OCI-LY7 (cell line): ENCODE measurements around the gene ATP6AP1. TPM values are rescaled to one million over a fixed set of nuclear protein-coding genes. Genes with fewer than 3 reads are reported as not detected.

Experiments
- BruUV-seq: library from RNA; stranded (reverse); fragments of 400-500 nt; replicated peaks from 2 replicates; lab custom pipeline; 2021; lab: Mats Ljungman, UMichigan
- CTCF ChIA-PET: fragments of 300-600 bp; sonication (Branson Sonifier 250); formaldehyde crosslinking; loops from one replicate; lab custom pipeline; 2022; ENCODE audit warnings: antibody characterized with exemption; ENCODE audit not compliant: unreplicated experiment; lab: Charles Lee
- POLR2A ChIA-PET: fragments of 300-600 bp; sonication (Branson Sonifier 250); formaldehyde crosslinking; loops from one replicate; lab custom pipeline; 2022; ENCODE audit warnings: antibody characterized with exemption; lab: Charles Lee
- DNase-seq: peaks from one replicate; pipeline ENCODE4 v3.0.0-alpha.2; 2015; ENCODE audit warnings: low spot score
- H2AFZ ChIP-seq: fragments of 200-600 bp; sonication (generic), shearing (Covaris generic); 2 replicates; pipeline ENCODE4 v1.6.1; 2014; ENCODE audit warnings: mild to moderate bottlenecking, antibody characterized with exemption, low read length, moderate library complexity
- H3K27ac ChIP-seq: fragments of 200-600 bp; sonication (generic); 2 replicates; pipeline ENCODE4 v1.5.1; 2014; ENCODE audit warnings: mixed run types, low read depth, mild to moderate bottlenecking, moderate library complexity, low read length, inconsistent platforms; ENCODE audit not compliant: poor library complexity, severe bottlenecking
- H3K36me3 ChIP-seq: fragments of 200-600 bp; sonication (generic); 2 replicates; pipeline ENCODE4 v1.6.1; 2014; ENCODE audit warnings: mild to moderate bottlenecking, antibody characterized with exemption, low read length, moderate library complexity, mixed read lengths; ENCODE audit not compliant: insufficient read depth
- H3K4me1 ChIP-seq: fragments of 200-600 bp; sonication (generic); 2 replicates; pipeline ENCODE4 v1.5.1; 2014; ENCODE audit warnings: mild to moderate bottlenecking, low read length; ENCODE audit not compliant: insufficient read depth, poor library complexity, severe bottlenecking
- H3K4me2 ChIP-seq: fragments of 200-600 bp; sonication (generic); 2 replicates; pipeline ENCODE4 v1.6.1; 2014; ENCODE audit warnings: mild to moderate bottlenecking, low read length
- H3K4me3 ChIP-seq: fragments of 200-600 bp; sonication (generic); 2 replicates; pipeline ENCODE4 v1.5.1; 2014; ENCODE audit warnings: mild to moderate bottlenecking, low read depth, low read length; ENCODE audit not compliant: poor library complexity, severe bottlenecking
- H3K79me2 ChIP-seq: fragments of 200-600 bp; sonication (generic); 2 replicates; pipeline ENCODE4 v1.6.1; 2016; ENCODE audit warnings: low read depth, mild to moderate bottlenecking, low read length, moderate library complexity, mixed read lengths; ENCODE audit not compliant: insufficient read depth
- H3K9me2 ChIP-seq: fragments of 200-600 bp; sonication (generic); 2 replicates; pipeline ENCODE4 v1.6.1; 2016; ENCODE audit warnings: mild to moderate bottlenecking, low read length, mixed read lengths; ENCODE audit not compliant: insufficient read depth
- H3K9me3 ChIP-seq: fragments of 200-600 bp; sonication (generic); 2 replicates; pipeline ENCODE4 v1.6.1; 2014; ENCODE audit warnings: mild to moderate bottlenecking, mixed run types, low read length, mixed read lengths
- H4K20me1 ChIP-seq: fragments of 200-600 bp; sonication (generic); 2 replicates; pipeline ENCODE4 v1.6.1; 2014; ENCODE audit warnings: mild to moderate bottlenecking, antibody characterized with exemption, low read length, moderate library complexity, mixed read lengths; ENCODE audit not compliant: insufficient read depth
- CTCF ChIP-seq: fragments of 200-600 bp; sonication (generic); conservative IDR thresholded peaks from 2 replicates; pipeline ENCODE4 v1.5.1; 2014; ENCODE audit warnings: mild to moderate bottlenecking, antibody characterized with exemption, low read length, moderate library complexity, mixed read lengths
- EZH2phosphoT487 ChIP-seq: fragments of 200-600 bp; sonication (generic); IDR thresholded peaks from 2 replicates; pipeline ENCODE4 v1.6.1; 2018; ENCODE audit warnings: low read depth, borderline replicate concordance, mild to moderate bottlenecking, mixed run types, antibody characterized with exemption, low read length, moderate library complexity, mixed read lengths
- intact Hi-C: fragments of 100-400 bp; cut with micrococcal nuclease; formaldehyde crosslinking; loops from one replicate; pipeline ENCODE4 v1.10.0; 2022; ENCODE audit not compliant: unreplicated experiment
- total RNA-seq, 2 experiments: library from RNA; depleted of rRNA in 1 of 2; stranded (reverse); fragments of >200 nt in 1 of 2; shearing (Covaris generic) in 1 of 2; gene quantifications; 2 replicates each; pipeline ENCODE4 v1.2.3, GENCODE V29; 2014 to 2022

ATP6AP1 gene
- total RNA-seq, 2 experiments from 2014 or later: 26.4 to 39.5 TPM

GRCh38 chrX:154471839-154472684 lies 43.6 kb downstream of the ATP6AP1 start:
- Histone ChIP-seq H2AFZ (no peak overlapping the region), H3K4me2 (no peak overlapping the region), H3K36me3 (no peaks in the 10 kb centered on the region), H3K9me3 (no peaks in the 10 kb centered on the region), H3K4me3 (no peak overlapping the region), H3K4me1 (no peaks in the 10 kb centered on the region), H3K79me2 (no peaks in the 10 kb centered on the region), H3K27ac (no peak overlapping the region), H3K9me2 (no peaks in the 10 kb centered on the region), H4K20me1 (no peaks in the 10 kb centered on the region)
- POLR2A ChIA-PET: no interaction called here
- intact Hi-C loops: no loop called here
- no TSS peak for BruUV-seq
- no peak for DNase-seq
- CTCF ChIA-PET: no interaction called here
- TF ChIP-seq EZH2phosphoT487 (no peak), CTCF (no peak)

- no peak overlapping the region for H2AFZ ChIP-seq
- ChIA-PET POLR2A (interaction anchor here (0.6 kb wide), 1 partner anchor 51 kb away, joined by 5 read pairs; no protein-coding TSS in a partner anchor), CTCF (no interaction called here)
- intact Hi-C loops: no loop called here
- DNase-seq: no peak
- H3K4me3 ChIP-seq: no peak overlapping the region
- H3K9me2 ChIP-seq: no peaks in the 10 kb centered on the region
- no peak overlapping the region for H3K4me2 ChIP-seq
- no peaks in the 10 kb centered on the region for H4K20me1 ChIP-seq
- no peaks in the 10 kb centered on the region for H3K9me3 ChIP-seq
- H3K4me1 ChIP-seq: peaks cover 7% of the 10 kb centered on the region
- H3K36me3 ChIP-seq: no peaks in the 10 kb centered on the region
- BruUV-seq: no TSS peak
- no peaks in the 10 kb centered on the region for H3K79me2 ChIP-seq
- TF ChIP-seq EZH2phosphoT487: no peak
- no peak for TF ChIP-seq CTCF
- H3K27ac ChIP-seq: no peak overlapping the region
Measured at GRCh38 chrX:154472685-154473632, 44.5 kb downstream of the ATP6AP1 start.
